Measurements from ENCODE around the gene ARPC1B. TPM values are rescaled to one million over a fixed set of nuclear protein-coding genes. Genes with fewer than 3 reads are reported as not detected.

Gene ARPC1B
- total and polyA plus RNA-seq, 9 of the 15 experiments (the other 6 are each of a cell fraction or from before 2014, with no cell fraction given), result 6.7 to 357 (median 211) TPM

- TF ChIP-seq ZBTB9 (CRISPR knock-in tag; IDR thresholded peaks at IDR 0.05), result no peak
- TF ChIP-seq, protein P1, sequence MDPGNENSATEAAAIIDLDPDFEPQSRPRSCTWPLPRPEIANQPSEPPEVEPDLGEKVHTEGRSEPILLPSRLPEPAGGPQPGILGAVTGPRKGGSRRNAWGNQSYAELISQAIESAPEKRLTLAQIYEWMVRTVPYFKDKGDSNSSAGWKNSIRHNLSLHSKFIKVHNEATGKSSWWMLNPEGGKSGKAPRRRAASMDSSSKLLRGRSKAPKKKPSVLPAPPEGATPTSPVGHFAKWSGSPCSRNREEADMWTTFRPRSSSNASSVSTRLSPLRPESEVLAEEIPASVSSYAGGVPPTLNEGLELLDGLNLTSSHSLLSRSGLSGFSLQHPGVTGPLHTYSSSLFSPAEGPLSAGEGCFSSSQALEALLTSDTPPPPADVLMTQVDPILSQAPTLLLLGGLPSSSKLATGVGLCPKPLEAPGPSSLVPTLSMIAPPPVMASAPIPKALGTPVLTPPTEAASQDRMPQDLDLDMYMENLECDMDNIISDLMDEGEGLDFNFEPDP (CRISPR knock-in tag; IDR thresholded peaks at IDR 0.05), result no peak
- peak; percentile 64 for TF ChIP-seq TCF3 (CRISPR knock-in tag; IDR thresholded peaks at IDR 0.05)
- peak; percentile 87 for TF ChIP-seq EHMT2 (IDR thresholded peaks at IDR 0.05)
- TF ChIP-seq GATA2 (CRISPR knock-in tag; IDR thresholded peaks at IDR 0.05), result peak; percentile 29; the same call in 1 of the 2 replicates
- peak; percentile 26; the same call in 1 of the 2 replicates for TF ChIP-seq MAFK (IDR thresholded peaks at IDR 0.05; ENCODE audit: low read length)
- TF ChIP-seq NFE2 (IDR thresholded peaks at IDR 0.05; ENCODE audit: low read depth), result peak; percentile 57
- no peak for TF ChIP-seq SREBF1 (IDR thresholded peaks at IDR 0.05; ENCODE audit: borderline replicate concordance, low read depth, low read length)
Observed at GRCh38 chr7:99362801-99363200, 11.7 kb upstream of the ARPC1B start (continued).

DNA sequence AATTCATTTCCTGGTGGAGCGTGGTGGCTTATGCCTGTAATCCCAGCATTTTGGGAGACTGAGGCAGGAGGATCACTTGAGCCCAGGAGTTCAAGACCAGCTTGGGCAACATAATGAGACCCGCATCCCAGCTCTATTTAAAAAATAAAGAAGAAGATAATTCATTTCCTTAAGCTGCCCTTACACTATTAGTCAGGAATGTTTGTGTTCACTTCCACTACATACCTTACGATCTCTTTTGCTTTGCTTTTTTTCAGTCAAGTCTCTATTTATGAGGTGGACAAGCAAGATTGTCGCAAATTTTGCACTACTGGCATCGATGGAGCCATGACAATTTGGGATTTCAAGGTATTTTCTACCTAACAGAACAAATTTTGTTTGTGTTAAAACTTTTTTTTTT is 11.2 kb upstream of the ARPC1B start:
- no peaks in the 10 kb centered on the region for H3K9me3 ChIP-seq (replicated peaks; ENCODE audit: control insufficient read depth, insufficient read depth, low read depth, low read length)
- peaks cover 73% of the 10 kb centered on the region for H3K36me3 ChIP-seq (ENCODE audit: control insufficient read depth, insufficient read depth, low read length)
- ATAC-seq (no peak), DNase-seq (ENCODE audit: extremely low read depth in 1 of 4, low spot score in 3 of 4) (no peak), FAIRE-seq (no peak)
- no peak overlapping the region for H2AFZ ChIP-seq (ENCODE audit: low read depth, low read length)
- H3K27me3 ChIP-seq (ENCODE audit: control insufficient read depth in 2 of 2, insufficient read depth in 2 of 2, low read length in 2 of 2), result no peaks in the 10 kb centered on the region
- BruUV-seq (replicated peaks), result no TSS peak
- intact Hi-C loops (cut with micrococcal nuclease) (loop anchor here (5.0 kb wide), 1 partner anchor 36 kb away; the partner anchor contains the start of gene ARPC1A), in situ Hi-C loops (cut with MboI) (no loop called here)
- WGBS (ENCODE audit: insufficient coverage, low coverage, missing lambda C conversion rate), result 86% methylated on average over 5 of the region's 5 CpGs
- no peaks in the 10 kb centered on the region for H3K9me1 ChIP-seq (ENCODE audit: control insufficient read depth, insufficient read depth, low read length)
- POLR2A ChIA-PET, result interaction anchor here (0.7 to 1.0 kb wide), 3 partner anchors 11 to 351 kb away, joined by 3 to 6 read pairs (median 4); no protein-coding TSS in a partner anchor
- H3K27ac ChIP-seq (ENCODE audit: extremely low read depth, low read depth, low read length), result no peak overlapping the region
- H4K20me1 ChIP-seq (replicated peaks; ENCODE audit: control insufficient read depth, insufficient read depth, low read length), result no peaks in the 10 kb centered on the region; the same call in 1 of the 2 replicates
- H3K4me3 ChIP-seq, result no peak overlapping the region
- no peaks in the 10 kb centered on the region for H3K79me2 ChIP-seq (ENCODE audit: control insufficient read depth, insufficient read depth, low read length)
- no peak overlapping the region for H3K9ac ChIP-seq (ENCODE audit: insufficient read depth in 1 of 2, low read depth in 2 of 2, low read length in 2 of 2)
- CTCF ChIA-PET (ENCODE audit: low intra/inter-chr PET ratio), result interaction anchor here (4.4 kb wide), 1 partner anchor 24 kb away, joined by 18 read pairs; no protein-coding TSS in a partner anchor
- no peak overlapping the region for H3K4me2 ChIP-seq (ENCODE audit: insufficient read depth, low read length)
- peaks cover 6 to 16% of the 10 kb centered on the region in 2 experiments; a peak in 4 of 5 replicates for H3K4me1 ChIP-seq (replicated peaks in 1 of 2; ENCODE audit: control insufficient read depth in 2 of 2, insufficient read depth in 2 of 2, low read length in 2 of 2)
- TF ChIP-seq, protein P2, sequence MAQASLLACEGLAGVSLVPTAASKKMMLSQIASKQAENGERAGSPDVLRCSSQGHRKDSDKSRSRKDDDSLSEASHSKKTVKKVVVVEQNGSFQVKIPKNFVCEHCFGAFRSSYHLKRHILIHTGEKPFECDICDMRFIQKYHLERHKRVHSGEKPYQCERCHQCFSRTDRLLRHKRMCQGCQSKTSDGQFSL (CRISPR knock-in tag; IDR thresholded peaks at IDR 0.05), result no peak
- TF ChIP-seq, protein P2 (tag; IDR thresholded peaks at IDR 0.05), result no peak
- TF ChIP-seq, protein P3, sequence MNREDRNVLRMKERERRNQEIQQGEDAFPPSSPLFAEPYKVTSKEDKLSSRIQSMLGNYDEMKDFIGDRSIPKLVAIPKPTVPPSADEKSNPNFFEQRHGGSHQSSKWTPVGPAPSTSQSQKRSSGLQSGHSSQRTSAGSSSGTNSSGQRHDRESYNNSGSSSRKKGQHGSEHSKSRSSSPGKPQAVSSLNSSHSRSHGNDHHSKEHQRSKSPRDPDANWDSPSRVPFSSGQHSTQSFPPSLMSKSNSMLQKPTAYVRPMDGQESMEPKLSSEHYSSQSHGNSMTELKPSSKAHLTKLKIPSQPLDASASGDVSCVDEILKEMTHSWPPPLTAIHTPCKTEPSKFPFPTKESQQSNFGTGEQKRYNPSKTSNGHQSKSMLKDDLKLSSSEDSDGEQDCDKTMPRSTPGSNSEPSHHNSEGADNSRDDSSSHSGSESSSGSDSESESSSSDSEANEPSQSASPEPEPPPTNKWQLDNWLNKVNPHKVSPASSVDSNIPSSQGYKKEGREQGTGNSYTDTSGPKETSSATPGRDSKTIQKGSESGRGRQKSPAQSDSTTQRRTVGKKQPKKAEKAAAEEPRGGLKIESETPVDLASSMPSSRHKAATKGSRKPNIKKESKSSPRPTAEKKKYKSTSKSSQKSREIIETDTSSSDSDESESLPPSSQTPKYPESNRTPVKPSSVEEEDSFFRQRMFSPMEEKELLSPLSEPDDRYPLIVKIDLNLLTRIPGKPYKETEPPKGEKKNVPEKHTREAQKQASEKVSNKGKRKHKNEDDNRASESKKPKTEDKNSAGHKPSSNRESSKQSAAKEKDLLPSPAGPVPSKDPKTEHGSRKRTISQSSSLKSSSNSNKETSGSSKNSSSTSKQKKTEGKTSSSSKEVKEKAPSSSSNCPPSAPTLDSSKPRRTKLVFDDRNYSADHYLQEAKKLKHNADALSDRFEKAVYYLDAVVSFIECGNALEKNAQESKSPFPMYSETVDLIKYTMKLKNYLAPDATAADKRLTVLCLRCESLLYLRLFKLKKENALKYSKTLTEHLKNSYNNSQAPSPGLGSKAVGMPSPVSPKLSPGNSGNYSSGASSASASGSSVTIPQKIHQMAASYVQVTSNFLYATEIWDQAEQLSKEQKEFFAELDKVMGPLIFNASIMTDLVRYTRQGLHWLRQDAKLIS (CRISPR knock-in tag; IDR thresholded peaks at IDR 0.05), result no peak
- TF ChIP-seq NCOA1 (IDR thresholded peaks at IDR 0.05; ENCODE audit: low read depth) (no peak), ELF2 (CRISPR knock-in tag; IDR thresholded peaks at IDR 0.05) (no peak), NR4A1 (CRISPR knock-in tag; IDR thresholded peaks at IDR 0.05) (no peak), NR4A1 (tag; IDR thresholded peaks at IDR 0.05) (no peak)

All from K562 (cell line).